Neutrophil (primary cell): ENCODE results near the gene GABRA1.

Source experiments
- H3K27ac ChIP-seq: fragments of 200-600 bp; sonication (generic); 2 replicates; pipeline ENCODE4 v1.5.1; 2016; ENCODE audit warnings: mild to moderate bottlenecking, moderate library complexity
- H3K27me3 ChIP-seq: fragments of 200-600 bp; sonication (generic); 2 replicates; pipeline ENCODE4 v1.6.0; 2016; ENCODE audit warnings: mild to moderate bottlenecking
- H3K36me3 ChIP-seq: fragments of 200-600 bp; sonication (generic); 2 replicates; pipeline ENCODE4 v1.5.1; 2017
- H3K4me1 ChIP-seq, 2 experiments: fragments of 200-600 bp in 1 of 2; sonication (generic) in 1 of 2; 1 replicate in 1 of 2; 2 replicates in 1 of 2; pipeline versions ENCODE4 v1.5.1 to v1.6.1; 2013 to 2016; ENCODE audit warnings: low read depth in 1 of 2, low read length in 1 of 2, mild to moderate bottlenecking in 1 of 2, moderate library complexity in 1 of 2; ENCODE audit not compliant: control insufficient read depth in 1 of 2, insufficient read depth in 1 of 2
- H3K4me3 ChIP-seq, 2 experiments: fragments of 200-600 bp in 1 of 2; sonication (generic) in 1 of 2; 1 replicate in 1 of 2; 2 replicates in 1 of 2; pipeline ENCODE4 v1.5.1; 2013 to 2016; ENCODE audit warnings: low read depth in 1 of 2, low read length in 1 of 2, mild to moderate bottlenecking in 1 of 2, moderate library complexity in 1 of 2
- H3K9me3 ChIP-seq: fragments of 200-600 bp; sonication (generic); 2 replicates; pipeline ENCODE4 v1.5.1; 2016
- TF ChIP-seq, protein P1 (sequence below): fragments of 200-600 bp; sonication (generic); IDR thresholded peaks from 2 replicates; pipeline ENCODE4 v1.5.1; 2016; ENCODE audit warnings: antibody characterized with exemption

GABRA1 gene

DNA sequence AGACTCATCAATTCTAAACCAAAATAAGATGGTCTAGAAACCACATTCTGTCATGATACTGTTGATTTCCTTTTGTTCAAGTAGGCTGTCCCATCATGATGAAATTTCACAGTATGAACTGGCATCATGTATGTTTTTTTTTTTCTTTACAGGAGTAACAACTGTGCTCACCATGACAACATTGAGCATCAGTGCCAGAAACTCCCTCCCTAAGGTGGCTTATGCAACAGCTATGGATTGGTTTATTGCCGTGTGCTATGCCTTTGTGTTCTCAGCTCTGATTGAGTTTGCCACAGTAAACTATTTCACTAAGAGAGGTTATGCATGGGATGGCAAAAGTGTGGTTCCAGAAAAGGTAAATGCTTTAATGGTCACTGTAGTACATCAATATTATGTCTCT, 47.6 kb downstream of the GABRA1 start:
- H3K27ac ChIP-seq = no peak overlapping the region
- H3K27me3 ChIP-seq = no peaks in the 10 kb centered on the region
- TF ChIP-seq, protein P1, sequence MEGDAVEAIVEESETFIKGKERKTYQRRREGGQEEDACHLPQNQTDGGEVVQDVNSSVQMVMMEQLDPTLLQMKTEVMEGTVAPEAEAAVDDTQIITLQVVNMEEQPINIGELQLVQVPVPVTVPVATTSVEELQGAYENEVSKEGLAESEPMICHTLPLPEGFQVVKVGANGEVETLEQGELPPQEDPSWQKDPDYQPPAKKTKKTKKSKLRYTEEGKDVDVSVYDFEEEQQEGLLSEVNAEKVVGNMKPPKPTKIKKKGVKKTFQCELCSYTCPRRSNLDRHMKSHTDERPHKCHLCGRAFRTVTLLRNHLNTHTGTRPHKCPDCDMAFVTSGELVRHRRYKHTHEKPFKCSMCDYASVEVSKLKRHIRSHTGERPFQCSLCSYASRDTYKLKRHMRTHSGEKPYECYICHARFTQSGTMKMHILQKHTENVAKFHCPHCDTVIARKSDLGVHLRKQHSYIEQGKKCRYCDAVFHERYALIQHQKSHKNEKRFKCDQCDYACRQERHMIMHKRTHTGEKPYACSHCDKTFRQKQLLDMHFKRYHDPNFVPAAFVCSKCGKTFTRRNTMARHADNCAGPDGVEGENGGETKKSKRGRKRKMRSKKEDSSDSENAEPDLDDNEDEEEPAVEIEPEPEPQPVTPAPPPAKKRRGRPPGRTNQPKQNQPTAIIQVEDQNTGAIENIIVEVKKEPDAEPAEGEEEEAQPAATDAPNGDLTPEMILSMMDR = no peak
- no peaks in the 10 kb centered on the region for H3K36me3 ChIP-seq
- H3K4me1 ChIP-seq = no peaks in the 10 kb centered on the region
- no peak overlapping the region for H3K4me3 ChIP-seq
- no peaks in the 10 kb centered on the region for H3K9me3 ChIP-seq

DNA sequence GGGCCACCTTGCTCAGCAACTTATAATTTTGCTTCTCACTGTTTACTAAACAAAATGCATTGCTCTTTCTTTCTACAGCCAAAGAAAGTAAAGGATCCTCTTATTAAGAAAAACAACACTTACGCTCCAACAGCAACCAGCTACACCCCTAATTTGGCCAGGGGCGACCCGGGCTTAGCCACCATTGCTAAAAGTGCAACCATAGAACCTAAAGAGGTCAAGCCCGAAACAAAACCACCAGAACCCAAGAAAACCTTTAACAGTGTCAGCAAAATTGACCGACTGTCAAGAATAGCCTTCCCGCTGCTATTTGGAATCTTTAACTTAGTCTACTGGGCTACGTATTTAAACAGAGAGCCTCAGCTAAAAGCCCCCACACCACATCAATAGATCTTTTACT, 49.1 kb downstream of the GABRA1 start:
- no peaks in the 10 kb centered on the region for H3K36me3 ChIP-seq
- TF ChIP-seq, protein P1 = no peak
- no peaks in the 10 kb centered on the region for H3K4me1 ChIP-seq
- no peaks in the 10 kb centered on the region for H3K27me3 ChIP-seq
- no peak overlapping the region for H3K4me3 ChIP-seq
- H3K27ac ChIP-seq = no peak overlapping the region
- H3K9me3 ChIP-seq = no peaks in the 10 kb centered on the region

DNA sequence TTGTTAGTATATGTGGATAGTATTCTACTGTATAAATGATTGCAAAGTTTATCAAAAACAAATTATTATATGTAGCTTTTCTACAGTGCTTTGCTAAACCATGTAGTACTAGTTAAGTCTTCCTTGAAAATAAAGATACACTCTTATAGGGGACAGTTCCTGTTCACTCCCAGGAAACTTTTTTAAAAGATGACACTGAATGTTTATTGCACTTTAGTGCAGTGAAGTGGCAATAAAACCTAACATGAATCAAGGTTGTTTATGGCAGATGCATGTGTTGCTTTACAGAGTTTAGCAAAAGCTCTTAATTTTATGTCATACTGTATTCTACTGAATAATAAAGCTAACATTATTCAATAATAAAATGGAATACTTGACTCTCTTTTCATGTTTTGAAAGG, 51.7 kb downstream of the GABRA1 start:
- Histone ChIP-seq H3K36me3 (no peaks in the 10 kb centered on the region), H3K4me3 (no peak overlapping the region), H3K27me3 (no peaks in the 10 kb centered on the region), H3K4me1 (no peaks in the 10 kb centered on the region), H3K27ac (no peak overlapping the region), H3K9me3 (no peaks in the 10 kb centered on the region)
- TF ChIP-seq, protein P1 = no peak

DNA sequence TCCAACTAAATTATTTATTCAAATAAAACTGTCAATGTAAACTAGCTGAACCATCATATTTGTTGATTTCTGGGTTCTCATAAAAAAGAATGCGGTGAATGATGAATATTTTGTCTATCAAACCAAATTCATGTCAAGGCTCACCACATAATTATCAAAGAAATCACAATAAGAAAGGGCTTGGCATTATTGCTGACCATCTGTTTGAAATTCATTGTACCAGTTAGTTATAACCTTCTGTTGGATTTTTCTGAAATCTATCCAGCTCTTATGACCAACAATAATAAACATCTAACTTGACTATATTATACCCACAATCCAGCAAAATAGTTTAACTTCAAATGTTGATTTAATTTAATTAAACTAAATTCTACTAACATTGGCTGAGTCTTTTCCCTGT, 53.1 kb downstream of the GABRA1 start:
- H3K4me1 ChIP-seq = no peaks in the 10 kb centered on the region
- no peaks in the 10 kb centered on the region for H3K36me3 ChIP-seq
- no peak overlapping the region for H3K27ac ChIP-seq
- H3K4me3 ChIP-seq = no peak overlapping the region
- H3K27me3 ChIP-seq = no peaks in the 10 kb centered on the region
- TF ChIP-seq, protein P1 = no peak
- no peaks in the 10 kb centered on the region for H3K9me3 ChIP-seq

DNA sequence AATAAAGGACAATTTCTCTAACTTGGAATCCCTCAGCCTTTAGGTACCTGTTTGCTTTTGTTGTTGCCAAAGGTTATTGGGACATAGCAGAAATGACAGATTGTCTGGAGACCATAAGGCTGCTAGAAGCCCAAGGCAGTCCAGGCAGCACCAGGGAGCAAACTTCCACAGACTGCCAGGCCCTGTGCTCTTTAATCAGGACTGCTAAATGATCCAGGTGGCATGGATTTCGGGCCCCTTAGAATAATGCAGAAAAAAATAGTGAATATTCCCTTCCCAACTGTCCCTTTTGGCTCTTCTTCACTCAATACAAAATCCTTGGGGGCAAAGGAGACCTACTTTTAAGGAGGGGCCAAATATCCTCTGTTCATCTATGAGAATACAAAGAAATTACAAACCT, 73.9 kb downstream of the GABRA1 start:
- H3K27me3 ChIP-seq = no peaks in the 10 kb centered on the region
- H3K36me3 ChIP-seq = no peaks in the 10 kb centered on the region
- TF ChIP-seq, protein P1 = no peak
- no peaks in the 10 kb centered on the region for H3K4me1 ChIP-seq
- no peak overlapping the region for H3K4me3 ChIP-seq
- no peak overlapping the region for H3K27ac ChIP-seq
- H3K9me3 ChIP-seq = no peaks in the 10 kb centered on the region

DNA sequence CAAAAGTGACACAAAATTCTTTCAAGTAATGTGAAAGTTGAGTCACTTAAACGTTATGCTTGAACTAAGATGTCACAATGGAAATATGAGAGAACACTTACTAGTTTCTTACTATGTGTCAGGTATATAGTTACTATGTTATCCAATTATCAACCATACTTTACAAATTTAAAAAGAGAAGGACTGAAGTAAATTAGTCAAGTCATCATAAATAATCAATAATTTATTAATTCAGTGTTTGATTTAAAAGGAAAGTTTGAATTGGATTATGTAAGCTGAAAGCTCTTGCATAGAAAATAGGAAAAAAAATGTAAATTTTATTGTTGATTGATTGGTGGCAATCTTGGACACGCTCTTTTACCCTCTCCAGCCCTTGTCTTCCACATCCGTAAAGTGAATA, 76.3 kb downstream of the GABRA1 start:
- Histone ChIP-seq H3K4me3 (no peak overlapping the region), H3K36me3 (no peaks in the 10 kb centered on the region), H3K9me3 (no peaks in the 10 kb centered on the region), H3K4me1 (no peaks in the 10 kb centered on the region), H3K27me3 (no peaks in the 10 kb centered on the region), H3K27ac (no peak overlapping the region)
- TF ChIP-seq, protein P1 = no peak
